IPS-18a (cell line): ENCODE measurements around the gene ERN1.

Source experiments
- H3K27ac ChIP-seq: one replicate; pipeline ENCODE4 v1.5.1; 2013; ENCODE audit warnings: low read length
- H3K27me3 ChIP-seq: one replicate; pipeline ENCODE4 v1.6.1; 2013; ENCODE audit warnings: mild to moderate bottlenecking, low read length; ENCODE audit not compliant: control insufficient read depth, insufficient read depth
- H3K36me3 ChIP-seq: one replicate; pipeline ENCODE4 v1.6.1; 2013; ENCODE audit warnings: low read depth, low read length; ENCODE audit not compliant: control insufficient read depth
- H3K4me1 ChIP-seq: one replicate; pipeline ENCODE4 v1.6.1; 2013; ENCODE audit warnings: low read depth, low read length; ENCODE audit not compliant: control insufficient read depth
- H3K4me3 ChIP-seq: one replicate; pipeline ENCODE4 v1.5.1; 2013; ENCODE audit warnings: low read length
- H3K9ac ChIP-seq: one replicate; pipeline ENCODE4 v1.6.1; 2013; ENCODE audit warnings: mild to moderate bottlenecking, low read length, moderate library complexity
- H3K9me3 ChIP-seq: one replicate; pipeline ENCODE4 v1.6.1; 2013; ENCODE audit warnings: low read depth, low read length; ENCODE audit not compliant: control insufficient read depth

Gene ERN1

DNA sequence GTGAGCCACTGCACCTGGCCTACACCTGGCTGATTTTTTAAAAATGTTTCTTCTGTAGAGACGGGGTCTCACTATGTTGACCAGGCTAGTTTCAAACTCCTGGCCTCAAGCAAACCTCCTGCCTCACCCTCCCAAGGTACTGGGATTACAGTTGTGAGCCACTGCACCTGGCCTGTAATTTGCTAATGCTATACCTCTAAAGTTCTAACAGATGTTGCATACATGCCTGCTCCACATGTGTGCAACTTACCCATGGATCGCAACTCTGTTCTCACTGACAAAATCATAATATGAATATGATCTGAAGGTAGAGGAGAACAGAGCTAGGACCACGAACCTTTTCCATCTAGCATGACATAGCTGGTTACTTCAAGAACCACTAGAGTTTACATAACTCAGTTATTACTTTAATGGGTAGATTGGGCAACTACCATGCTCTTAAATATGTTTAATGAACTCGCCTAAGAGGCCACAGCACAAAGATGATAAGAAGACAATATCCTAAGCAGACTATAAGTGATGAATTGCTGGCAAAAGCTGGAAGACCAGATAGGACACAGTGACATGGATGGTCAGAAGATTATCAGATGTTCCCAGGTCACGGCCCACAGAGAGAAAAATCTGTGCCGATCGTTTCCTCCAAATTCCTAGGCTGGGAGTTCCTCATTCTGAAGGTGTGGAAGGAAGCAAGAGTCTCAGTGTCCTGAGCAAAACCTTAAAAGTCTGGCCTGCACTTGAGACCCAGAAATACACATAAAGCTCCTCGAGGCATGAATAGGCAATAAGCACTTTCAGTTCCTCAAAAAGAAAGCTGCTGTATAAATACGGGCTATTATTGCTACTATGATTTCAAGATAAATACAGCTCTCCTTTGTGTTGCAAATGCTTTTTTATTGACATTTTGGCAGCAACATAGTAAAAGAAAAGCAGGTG is 55.9 kb downstream of the ERN1 start:
- no peaks in the 10 kb centered on the region for H3K4me1 ChIP-seq
- no peak overlapping the region for H3K4me3 ChIP-seq
- no peak overlapping the region for H3K9ac ChIP-seq
- no peaks in the 10 kb centered on the region for H3K36me3 ChIP-seq
- H3K27me3 ChIP-seq, result no peaks in the 10 kb centered on the region
- H3K9me3 ChIP-seq, result no peaks in the 10 kb centered on the region
- H3K27ac ChIP-seq, result no peak overlapping the region

GRCh38 chr17:64071111-64071510 is 58.8 kb downstream of the ERN1 start:
- H3K4me1 ChIP-seq, result no peaks in the 10 kb centered on the region
- no peaks in the 10 kb centered on the region for H3K27me3 ChIP-seq
- H3K9ac ChIP-seq, result no peak overlapping the region
- no peak overlapping the region for H3K27ac ChIP-seq
- no peak overlapping the region for H3K4me3 ChIP-seq
- H3K9me3 ChIP-seq, result no peaks in the 10 kb centered on the region
- H3K36me3 ChIP-seq, result no peaks in the 10 kb centered on the region

DNA sequence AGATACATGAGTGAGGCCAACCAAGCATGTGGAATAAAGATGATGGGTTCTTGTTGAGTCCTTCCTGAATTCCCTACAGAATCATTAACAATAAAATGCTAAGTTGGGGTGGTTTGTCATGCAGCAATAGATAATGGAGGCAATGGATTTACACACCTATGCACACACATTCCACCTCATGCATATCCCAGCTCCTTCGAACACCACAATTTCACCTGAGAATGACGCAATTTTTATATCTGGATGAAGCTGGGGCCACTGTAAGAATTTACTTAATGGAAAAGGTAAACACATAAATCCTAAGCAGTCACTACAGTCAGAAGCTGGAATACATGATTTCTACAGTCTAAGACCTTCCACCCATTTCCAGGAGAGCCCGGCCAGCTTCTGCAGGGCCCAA is 59.7 kb downstream of the ERN1 start:
- Histone ChIP-seq H3K9me3 (no peaks in the 10 kb centered on the region), H3K4me3 (no peak overlapping the region), H3K4me1 (no peaks in the 10 kb centered on the region), H3K27ac (no peak overlapping the region), H3K36me3 (no peaks in the 10 kb centered on the region), H3K27me3 (no peaks in the 10 kb centered on the region), H3K9ac (no peak overlapping the region)

GRCh38 chr17:64069143-64069542 is 60.8 kb downstream of the ERN1 start:
- H3K9me3 ChIP-seq, result no peaks in the 10 kb centered on the region
- no peak overlapping the region for H3K4me3 ChIP-seq
- H3K9ac ChIP-seq, result no peak overlapping the region
- H3K36me3 ChIP-seq, result no peaks in the 10 kb centered on the region
- H3K4me1 ChIP-seq, result no peaks in the 10 kb centered on the region
- no peaks in the 10 kb centered on the region for H3K27me3 ChIP-seq
- no peak overlapping the region for H3K27ac ChIP-seq

GRCh38 chr17:64067657-64068056 is 62.3 kb downstream of the ERN1 start:
- H3K4me3 ChIP-seq, result no peak overlapping the region
- H3K9me3 ChIP-seq, result no peaks in the 10 kb centered on the region
- no peaks in the 10 kb centered on the region for H3K27me3 ChIP-seq
- H3K27ac ChIP-seq, result no peak overlapping the region
- no peak overlapping the region for H3K9ac ChIP-seq
- H3K36me3 ChIP-seq, result no peaks in the 10 kb centered on the region
- no peaks in the 10 kb centered on the region for H3K4me1 ChIP-seq

DNA sequence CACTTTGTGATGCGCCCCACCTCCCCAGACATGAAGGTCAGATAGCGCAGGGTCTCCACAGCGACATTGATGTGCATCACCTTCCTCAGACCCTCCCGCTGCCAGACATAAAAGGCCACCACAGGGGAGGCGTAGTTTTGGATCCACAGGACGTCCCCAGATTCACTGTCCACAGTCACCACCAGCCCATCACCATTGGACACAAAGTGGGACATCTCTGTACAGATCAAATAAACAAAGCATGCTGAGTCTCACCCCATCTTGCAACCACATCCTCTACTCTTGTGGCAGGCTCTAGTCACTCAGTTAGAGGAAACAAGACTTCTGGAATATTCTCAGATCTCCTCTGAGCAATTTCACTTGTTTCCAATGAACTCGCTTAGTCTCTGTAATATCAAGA is 63.2 kb downstream of the ERN1 start:
- H3K36me3 ChIP-seq, result no peaks in the 10 kb centered on the region

GRCh38 chr17:64065161-64065560 is 64.8 kb downstream of the ERN1 start:
- no peak overlapping the region for H3K4me3 ChIP-seq
- H3K36me3 ChIP-seq, result no peaks in the 10 kb centered on the region
- H3K27me3 ChIP-seq, result no peaks in the 10 kb centered on the region
- H3K4me1 ChIP-seq, result no peaks in the 10 kb centered on the region
- no peak overlapping the region for H3K9ac ChIP-seq
- no peak overlapping the region for H3K27ac ChIP-seq
- no peaks in the 10 kb centered on the region for H3K9me3 ChIP-seq

More for the DNA sequence above, 63.2 kb downstream of the ERN1 start:
- Histone ChIP-seq H3K9me3 (no peaks in the 10 kb centered on the region), H3K27ac (no peak overlapping the region), H3K9ac (no peak overlapping the region), H3K27me3 (no peaks in the 10 kb centered on the region), H3K4me1 (no peaks in the 10 kb centered on the region), H3K4me3 (no peak overlapping the region)

- Histone ChIP-seq H3K4me3 (no peak overlapping the region), H3K27ac (no peak overlapping the region), H3K9me3 (no peaks in the 10 kb centered on the region), H3K36me3 (no peaks in the 10 kb centered on the region), H3K9ac (no peak overlapping the region), H3K27me3 (no peaks in the 10 kb centered on the region), H3K4me1 (no peaks in the 10 kb centered on the region)
These were observed 65.6 kb downstream of the ERN1 start for GRCh38 chr17:64064331-64064730.

DNA sequence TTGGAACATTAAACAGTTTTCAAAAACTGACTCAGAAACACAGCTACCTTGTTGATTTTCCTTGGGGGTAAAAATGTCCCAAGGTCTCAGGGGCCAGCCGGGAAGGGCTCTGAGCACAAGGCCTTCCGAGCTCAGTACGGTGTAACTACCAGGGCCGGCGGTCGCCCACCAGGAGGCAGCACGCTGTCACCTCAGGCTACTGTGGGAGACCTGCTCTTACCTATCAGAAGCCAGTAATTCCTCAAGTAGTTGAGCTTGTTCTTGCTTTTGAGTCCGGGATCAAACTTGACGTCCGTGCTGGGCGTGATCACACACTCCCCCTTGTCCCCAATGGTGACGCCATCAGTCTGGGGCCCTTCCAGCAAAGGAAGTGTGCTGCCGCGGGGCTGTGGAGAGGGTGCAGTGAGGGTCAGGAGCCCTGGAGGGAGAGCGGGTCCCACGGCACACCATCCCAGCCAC is 66.1 kb downstream of the ERN1 start:
- no peaks in the 10 kb centered on the region for H3K4me1 ChIP-seq
- no peak overlapping the region for H3K9ac ChIP-seq
- no peak overlapping the region for H3K27ac ChIP-seq
- no peaks in the 10 kb centered on the region for H3K9me3 ChIP-seq
- no peaks in the 10 kb centered on the region for H3K27me3 ChIP-seq
- no peak overlapping the region for H3K4me3 ChIP-seq
- no peaks in the 10 kb centered on the region for H3K36me3 ChIP-seq

DNA sequence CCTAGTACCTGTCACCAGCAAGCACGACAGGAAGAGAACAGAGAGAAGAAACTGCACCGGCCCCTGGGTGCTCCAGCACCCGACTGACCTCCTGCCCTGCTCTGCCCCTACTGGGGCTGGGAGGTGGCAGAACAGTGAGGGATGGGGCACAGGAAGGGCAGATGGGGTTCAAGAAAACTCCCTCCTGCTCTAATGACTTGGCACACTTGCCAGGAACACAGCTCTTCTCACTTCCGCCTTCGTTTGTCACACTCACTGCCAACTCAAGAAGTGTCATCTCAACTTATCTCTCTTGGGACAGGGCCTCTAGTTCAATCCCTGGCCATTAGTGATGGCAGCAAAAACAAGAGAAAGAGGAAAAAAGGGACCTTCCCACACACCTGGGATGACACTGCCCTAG is 66.9 kb downstream of the ERN1 start:
- Histone ChIP-seq H3K9ac (no peak overlapping the region), H3K36me3 (no peaks in the 10 kb centered on the region), H3K4me1 (no peaks in the 10 kb centered on the region), H3K4me3 (no peak overlapping the region), H3K27ac (no peak overlapping the region), H3K27me3 (no peaks in the 10 kb centered on the region), H3K9me3 (no peaks in the 10 kb centered on the region)

DNA sequence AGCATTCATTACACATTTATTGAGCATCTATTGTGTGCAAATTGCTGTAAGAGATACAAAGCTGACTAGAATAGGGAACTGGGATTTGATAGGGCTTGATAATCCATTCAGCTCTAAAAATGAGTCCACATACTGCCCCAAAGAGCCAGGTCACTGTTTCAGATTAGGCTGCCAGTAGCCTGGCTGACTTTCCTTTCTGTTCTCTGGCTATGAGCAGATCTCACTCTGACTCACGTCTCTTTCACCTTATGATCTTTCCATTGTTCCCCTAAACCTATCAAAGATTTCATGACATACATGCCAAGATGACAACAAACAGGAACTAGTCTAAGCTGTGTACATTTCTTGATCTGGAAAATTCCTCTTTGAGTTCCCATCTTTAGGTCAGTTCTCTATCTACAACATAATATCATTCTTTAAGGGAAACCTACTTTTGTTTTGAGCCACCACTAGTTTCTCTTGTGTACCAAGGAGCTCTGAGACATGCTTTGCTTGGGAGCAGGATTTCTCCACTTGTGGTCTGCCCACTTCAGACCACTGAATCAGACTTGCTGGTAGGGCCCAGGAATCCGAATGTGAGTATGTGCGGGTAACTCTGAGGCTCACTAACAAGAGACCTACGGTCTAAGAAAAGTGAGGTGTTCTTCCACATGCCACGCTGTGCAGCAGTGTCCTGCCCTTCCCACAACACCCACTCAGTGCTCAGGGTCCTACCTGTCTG is 68.6 kb downstream of the ERN1 start:
- H3K4me1 ChIP-seq, result peaks cover 5% of the 10 kb centered on the region
- H3K9me3 ChIP-seq, result no peaks in the 10 kb centered on the region
- no peak overlapping the region for H3K4me3 ChIP-seq
- H3K27me3 ChIP-seq, result no peaks in the 10 kb centered on the region
- H3K36me3 ChIP-seq, result no peaks in the 10 kb centered on the region
- H3K9ac ChIP-seq, result no peak overlapping the region
- no peak overlapping the region for H3K27ac ChIP-seq
